K562 (cell line): ENCODE results near the gene ZNF668. TPM values are rescaled to one million over a fixed set of nuclear protein-coding genes. Genes with fewer than 3 reads are reported as not detected.

Experiments used
- BHLHE40 ChIP-seq: IDR thresholded peaks from 2 replicates; pipeline ENCODE4 v1.6.1; 2011; ENCODE audit warnings: low read length, improper control_type of control experiment
- ETV6 ChIP-seq, 3 experiments: fragments of 150-350 bp in 1 of 3; sonication (generic) in 1 of 3; formaldehyde crosslinking in 1 of 3; IDR thresholded peaks; 2 replicates each; pipeline versions ENCODE4 v1.6.1 to v1.8.0; 2014 to 2022; ENCODE audit warnings: borderline replicate concordance in 2 of 3, low read depth in 2 of 3, antibody characterized with exemption in 1 of 3, low read length in 1 of 3, mild to moderate bottlenecking in 1 of 3, missing genetic modification reagents in 1 of 3
- FOXO4 ChIP-seq: fragments of 450-650 bp; formaldehyde crosslinking; IDR thresholded peaks from 2 replicates; pipeline ENCODE4 v1.4.0; 2020; ENCODE audit warnings: mild to moderate bottlenecking, moderate library complexity
- GMEB1 ChIP-seq: fragments of 250-450 bp; sonication (Bioruptor Pico); IDR thresholded peaks from 2 replicates; pipeline ENCODE4 v1.4.0; 2020; ENCODE audit warnings: mild to moderate bottlenecking
- HNRNPL ChIP-seq: fragments of 200-400 bp; formaldehyde crosslinking; IDR thresholded peaks from 2 replicates; pipeline ENCODE4 v1.6.1; 2017; ENCODE audit warnings: low read depth, mild to moderate bottlenecking, low read length
- JUND ChIP-seq, 2 experiments: IDR thresholded peaks; 2 replicates in 1 of 2; 3 replicates in 1 of 2; pipeline ENCODE4 v1.6.1; 2011; ENCODE audit warnings: borderline replicate concordance in 2 of 2, low read depth in 2 of 2, low read length in 2 of 2, improper control_type of control experiment in 1 of 2, missing biosample characterization in 1 of 2, missing genetic modification characterization in 1 of 2, missing genetic modification reagents in 1 of 2
- KLF1 ChIP-seq: fragments of 450-650 bp; IDR thresholded peaks from 2 replicates; pipeline ENCODE4 v1.6.1; 2016; ENCODE audit warnings: missing genetic modification characterization, missing compliant biosample characterization
- L3MBTL2 ChIP-seq: fragments of 450-650 bp; IDR thresholded peaks from 2 replicates; pipeline ENCODE4 v1.6.1; 2016; ENCODE audit warnings: mild to moderate bottlenecking, moderate library complexity
- PML ChIP-seq: IDR thresholded peaks from 2 replicates; pipeline ENCODE4 v1.6.1; 2012; ENCODE audit warnings: low read length, inconsistent platforms
- RUNX1 ChIP-seq: sonication (generic); IDR thresholded peaks from 2 replicates; pipeline ENCODE4 v1.6.1; 2016; ENCODE audit warnings: antibody characterized with exemption, low read depth
- ZNF175 ChIP-seq: fragments of 200-800 bp; sonication (Bioruptor generic); IDR thresholded peaks from 2 replicates; pipeline ENCODE4 v1.6.1; 2016; ENCODE audit warnings: low read depth, mild to moderate bottlenecking, missing genetic modification characterization, missing compliant biosample characterization
- ZNF280A ChIP-seq: fragments of 450-650 bp; IDR thresholded peaks from 2 replicates; pipeline ENCODE4 v1.6.1; 2018; ENCODE audit warnings: mild to moderate bottlenecking, low read depth; ENCODE audit not compliant: partially characterized antibody
- ZNF592 ChIP-seq: fragments of 450-650 bp; IDR thresholded peaks from 2 replicates; pipeline ENCODE4 v1.6.1; 2017; ENCODE audit warnings: antibody characterized with exemption, mild to moderate bottlenecking
- ZNF77 ChIP-seq: fragments of 250-450 bp; sonication (Bioruptor Pico); IDR thresholded peaks from 2 replicates; pipeline ENCODE4 v1.5.0; 2020
- ZNF778 ChIP-seq: fragments of 450-650 bp; formaldehyde crosslinking; IDR thresholded peaks from 2 replicates; pipeline ENCODE4 v1.4.0; 2020; ENCODE audit warnings: mild to moderate bottlenecking, moderate library complexity
- polyA plus RNA-seq, 8 experiments: library from polyadenylated mRNA; depleted of rRNA in 4 of 8; stranded (reverse) in 5 of 8; unstranded in 3 of 8; fragments of >200 nt; fragmentation: Nextera tagmentation in 2 of 8; fragmentation: Illumina TruSeq in 1 of 8; extraction: Ambion mirVana in 2 of 8; extraction: Trizol in 1 of 8; gene quantifications; 2 replicates each; pipeline versions ENCODE4 v1.2.1 to v1.2.3, GENCODE V29; 2011 to 2014; ENCODE audit warnings: inconsistent platforms in 1 of 8, missing spikeins in 1 of 8
- total RNA-seq, 7 experiments: library from RNA; depleted of rRNA in 6 of 7; stranded (reverse); fragments of >200 nt in 6 of 7; fragmentation: Illumina TruSeq in 2 of 7; extraction: Trizol in 2 of 7; gene quantifications; 2 replicates each; pipeline versions ENCODE4 v1.2.1 to v1.2.3, GENCODE V29; 2011 to 2021; ENCODE audit warnings: low replicate concordance in 1 of 7

The ZNF668 gene
- total and polyA plus RNA-seq, 9 of the 15 experiments (the other 6 are each of a cell fraction or from before 2014, with no cell fraction given): 0.04 to 15.3 (median 3.8) TPM; not detected in 1

- TF ChIP-seq GMEB1 (peak; percentile 80), L3MBTL2 (peak; percentile 99), ZNF778 (CRISPR knock-in tag) (no peak), PML (peak; percentile 65; the same call in 1 of the 2 replicates), ZNF592 (peak; percentile 95), ZNF77 (CRISPR knock-in tag) (no peak), RUNX1 (no peak), BHLHE40 (peak; percentile 99), ETV6 (IDR thresholded peaks at IDR 0.05; ENCODE audit: borderline replicate concordance in 1 of 2, low read depth in 2 of 2, low read length in 1 of 2) (0 out of 4 replicates have a peak, but pooled peaks of 1 of the 2 experiments have one; percentile 31), ETV6 (CRISPR knock-in tag; IDR thresholded peaks at IDR 0.05; ENCODE audit: borderline replicate concordance) (no peak), ZNF175 (peak; percentile 92), KLF1 (tag) (peak; percentile 77; the same call in 1 of the 2 replicates), FOXO4 (peak; percentile 71; the same call in 1 of the 2 replicates), ZNF280A (no peak), HNRNPL (no peak), JUND (IDR thresholded peaks at IDR 0.05; ENCODE audit: borderline replicate concordance, low read depth, low read length) (peak; percentile 87), JUND (tag; IDR thresholded peaks at IDR 0.05; ENCODE audit: borderline replicate concordance, low read depth, low read length) (peak; percentile 88; the same call in 2 of the 3 replicates)
Observed at GRCh38 chr16:31032736-31033708, 41.0 kb downstream of the ZNF668 start, which contains the start of gene STX4 (continued).
